GM12875 (cell line): ENCODE results near the gene KNSTRN.

Source experiments
- H3K4me3 ChIP-seq: one replicate; pipeline ENCODE4 v1.5.1; 2011; ENCODE audit warnings: low read depth, low read length, control low read depth
- CTCF ChIP-seq: IDR thresholded peaks from 2 replicates; pipeline ENCODE4 v1.5.1; 2011; ENCODE audit warnings: low read depth, mild to moderate bottlenecking, control low read depth, inconsistent platforms, low read length, moderate library complexity, borderline replicate concordance; ENCODE audit not compliant: insufficient read depth

Gene KNSTRN

GRCh38 chr15:40379374-40379773, 3.1 kb upstream of the KNSTRN start:
- no peak overlapping the region for H3K4me3 ChIP-seq
- no peak for TF ChIP-seq CTCF

- TF ChIP-seq CTCF = no peak
- no peak overlapping the region for H3K4me3 ChIP-seq
These were observed 2.7 kb upstream of the KNSTRN start for GRCh38 chr15:40379853-40380252.

GRCh38 chr15:40380636-40381035, 1.9 kb upstream of the KNSTRN start:
- H3K4me3 ChIP-seq = no peak overlapping the region
- no peak for TF ChIP-seq CTCF

GRCh38 chr15:40381818-40382529, 547 bp upstream of the KNSTRN start:
- TF ChIP-seq CTCF = no peak
- H3K4me3 ChIP-seq = no peak overlapping the region

DNA sequence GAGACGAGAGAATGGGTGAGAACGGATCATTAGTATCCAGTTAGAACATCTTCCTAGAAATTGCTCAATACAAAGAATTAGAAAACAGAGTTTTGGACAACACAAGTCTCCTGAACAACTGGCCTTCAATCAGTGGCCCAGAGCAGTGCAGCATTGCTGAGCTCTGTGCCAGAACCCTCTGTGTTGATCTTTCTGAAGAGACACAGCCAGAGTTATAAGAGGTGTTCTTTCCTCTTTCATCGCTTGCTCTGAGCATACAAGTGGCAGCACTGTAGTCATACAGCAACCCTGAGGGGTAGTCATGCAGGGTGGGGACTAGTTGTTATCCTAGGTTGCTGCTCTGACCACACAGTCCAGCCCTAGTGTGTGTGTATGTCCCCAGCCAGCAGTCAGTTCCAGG, 4.0 kb downstream of the KNSTRN start:
- H3K4me3 ChIP-seq = no peak overlapping the region
- no peak for TF ChIP-seq CTCF

- no peak for TF ChIP-seq CTCF
- no peak overlapping the region for H3K4me3 ChIP-seq
These were observed 6.7 kb downstream of the KNSTRN start for GRCh38 chr15:40388941-40389823.
